HEK293T (cell line): ENCODE data around the gene SSTR1.

Experiments
- ARNT ChIP-seq: fragments of 450-650 bp; IDR thresholded peaks from 2 replicates; pipeline ENCODE4 v1.6.1; 2017; ENCODE audit warnings: mild to moderate bottlenecking
- SP1 ChIP-seq: fragments of 450-650 bp; IDR thresholded peaks from 2 replicates; pipeline ENCODE4 v1.6.1; 2017

DNA sequence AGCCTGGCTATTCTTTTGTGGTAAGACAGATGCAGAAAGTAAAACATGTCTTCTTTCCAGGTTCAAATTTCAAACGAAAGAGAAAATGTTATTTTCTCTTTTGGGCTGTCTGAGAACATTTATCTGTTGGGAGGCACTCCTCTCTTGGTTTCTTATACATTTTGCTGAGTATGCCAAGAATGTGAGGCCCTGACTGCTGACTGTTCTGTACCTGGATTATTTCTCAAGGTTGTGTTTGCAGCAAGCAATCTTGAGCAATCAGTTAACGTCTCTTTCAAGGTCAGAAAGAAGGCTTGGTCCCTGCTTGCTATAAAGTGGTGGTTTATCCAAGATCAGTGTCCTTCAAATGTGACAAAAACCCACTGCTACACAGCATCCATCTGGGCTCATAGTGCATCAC lies 9.8 kb downstream of the SSTR1 start:
- no peak for TF ChIP-seq SP1
- TF ChIP-seq ARNT = no peak
